Neural cell (in vitro differentiated cells): ENCODE measurements around the gene MAST4. TPM values are rescaled to one million over a fixed set of nuclear protein-coding genes. Genes with fewer than 3 reads are reported as not detected.

ENCODE experiments used
- H2AFZ ChIP-seq: fragments of 200-600, 300-800 bp; sonication (generic), shearing (Covaris generic); 2 replicates; pipeline ENCODE4 v1.6.0; 2014; ENCODE audit warnings: low read depth, mild to moderate bottlenecking, antibody characterized with exemption, low read length, moderate library complexity
- H3F3A ChIP-seq: fragments of 200-600 bp; shearing (Covaris generic); 2 replicates; pipeline ENCODE4 v1.6.1; 2016; ENCODE audit warnings: mild to moderate bottlenecking, moderate library complexity, mixed read lengths, antibody characterized with exemption, low read length; ENCODE audit not compliant: insufficient read depth, poor library complexity, severe bottlenecking
- H3K27ac ChIP-seq: fragments of 200-600, 300-800 bp; sonication (generic), shearing (Covaris generic); 2 replicates; pipeline ENCODE4 v1.5.1; 2014; ENCODE audit warnings: mild to moderate bottlenecking, low read length, moderate library complexity
- H3K27me3 ChIP-seq: fragments of 300-800, 200-600 bp; sonication (generic), shearing (Covaris generic); 2 replicates; pipeline ENCODE4 v1.6.0; 2014; ENCODE audit warnings: mild to moderate bottlenecking, low read depth, low read length, moderate library complexity; ENCODE audit not compliant: insufficient read depth
- H3K36me3 ChIP-seq: fragments of 300-800, 200-600 bp; sonication (generic), shearing (Covaris generic); 2 replicates; pipeline ENCODE4 v1.5.1; 2014; ENCODE audit warnings: mild to moderate bottlenecking, antibody characterized with exemption, low read length, moderate library complexity; ENCODE audit not compliant: insufficient read depth
- H3K4me2 ChIP-seq: fragments of 300-800, 200-600 bp; sonication (generic), shearing (Covaris generic); 2 replicates; pipeline ENCODE4 v1.6.0; 2014; ENCODE audit warnings: mild to moderate bottlenecking, low read length
- H3K4me3 ChIP-seq: fragments of 300-800, 200-600 bp; sonication (generic), shearing (Covaris generic); 2 replicates; pipeline ENCODE4 v1.5.1; 2014; ENCODE audit warnings: mild to moderate bottlenecking, low read length, moderate library complexity
- H3K79me2 ChIP-seq: fragments of 200-600 bp; shearing (Covaris generic); replicated peaks from 2 replicates; pipeline ENCODE4 v1.6.0; 2014; ENCODE audit warnings: mild to moderate bottlenecking, low read length, moderate library complexity; ENCODE audit not compliant: insufficient read depth
- H3K9ac ChIP-seq: fragments of 300-800, 200-600 bp; sonication (generic), shearing (Covaris generic); 2 replicates; pipeline ENCODE4 v1.6.1; 2016; ENCODE audit warnings: mild to moderate bottlenecking, low read length, mixed read lengths
- H3K9me2 ChIP-seq: fragments of 200-600 bp; shearing (Covaris generic); 2 replicates; pipeline ENCODE4 v1.6.1; 2016; ENCODE audit warnings: mild to moderate bottlenecking, low read length, mixed read lengths; ENCODE audit not compliant: insufficient read depth
- H3K9me3 ChIP-seq: fragments of 200-600, 300-800 bp; sonication (generic), shearing (Covaris generic); 2 replicates; pipeline ENCODE4 v1.6.1; 2016; ENCODE audit warnings: mild to moderate bottlenecking, mixed run types, low read length, moderate library complexity, mixed read lengths
- H4K20me1 ChIP-seq: fragments of 200-600 bp; shearing (Covaris generic); 2 replicates; pipeline ENCODE4 v1.6.1; 2016; ENCODE audit warnings: mild to moderate bottlenecking, mixed run types; ENCODE audit not compliant: insufficient read depth
- EP300 ChIP-seq: fragments of 450-650 bp; conservative IDR thresholded peaks from 2 replicates; pipeline ENCODE4 v1.6.1; 2014; ENCODE audit warnings: antibody characterized with exemption, mild to moderate bottlenecking, moderate library complexity; ENCODE audit not compliant: poor library complexity, severe bottlenecking
- EZH2 ChIP-seq: fragments of 200-600, 300-800 bp; shearing (Covaris generic), sonication (generic); IDR thresholded peaks from 2 replicates; pipeline ENCODE4 v1.6.1; 2014; ENCODE audit warnings: antibody characterized with exemption, low read length, borderline replicate concordance, mild to moderate bottlenecking; ENCODE audit not compliant: insufficient read depth, poor library complexity, severe bottlenecking
- MXI1 ChIP-seq: fragments of 450-650 bp; conservative IDR thresholded peaks from 2 replicates; pipeline ENCODE4 v1.6.1; 2014; ENCODE audit warnings: antibody characterized with exemption, mild to moderate bottlenecking; ENCODE audit not compliant: poor library complexity, severe bottlenecking
- POLR2AphosphoS5 ChIP-seq: IDR thresholded peaks from 2 replicates; pipeline ENCODE4 v1.6.1; 2012
- RAD21 ChIP-seq: fragments of 450-650 bp; conservative IDR thresholded peaks from 2 replicates; pipeline ENCODE4 v1.6.1; 2014; ENCODE audit warnings: antibody characterized with exemption, mild to moderate bottlenecking, moderate library complexity
- REST ChIP-seq: IDR thresholded peaks from 2 replicates; pipeline ENCODE4 v1.6.1; 2012; ENCODE audit warnings: borderline replicate concordance
- TAF1 ChIP-seq: IDR thresholded peaks from 2 replicates; pipeline ENCODE4 v1.6.1; 2012; ENCODE audit warnings: low read depth
- polyA plus RNA-seq: library from polyadenylated mRNA; depleted of rRNA; stranded (reverse); fragments of >200 nt; gene quantifications from 2 replicates; pipeline ENCODE4 v1.2.3, GENCODE V29; 2014

MAST4 gene
- polyA plus RNA-seq, 1 donor from 2014 or later: 2.3 TPM

DNA sequence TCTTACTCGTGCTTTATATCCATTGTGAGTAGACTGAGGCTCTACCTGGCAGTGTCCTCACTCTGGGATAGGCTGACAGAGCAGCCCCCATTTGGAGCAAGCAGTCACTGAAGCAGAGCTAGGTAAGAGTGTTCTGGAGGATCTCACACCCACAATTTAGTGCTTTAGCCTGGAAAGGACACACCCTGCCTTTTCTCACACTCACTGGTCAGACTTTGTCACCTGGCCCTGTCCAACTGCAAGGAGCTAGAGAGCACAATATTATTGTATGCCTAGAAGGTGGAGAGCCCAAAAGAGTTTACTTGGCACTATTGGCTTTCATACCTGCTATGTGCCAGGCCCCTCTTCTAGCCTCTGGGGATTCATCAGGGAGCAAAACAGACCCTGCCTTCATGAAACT is 141.9 kb downstream of the MAST4 start:
- Histone ChIP-seq H3K9me2 (no peaks in the 10 kb centered on the region), H4K20me1 (no peaks in the 10 kb centered on the region), H3K9me3 (no peaks in the 10 kb centered on the region), H3F3A (no peaks in the 10 kb centered on the region), H3K9ac (no peak overlapping the region), H3K79me2 (no peaks in the 10 kb centered on the region), H3K4me3 (no peak overlapping the region), H3K36me3 (no peaks in the 10 kb centered on the region), H3K27me3 (no peaks in the 10 kb centered on the region), H3K4me2 (no peak overlapping the region), H2AFZ (no peak overlapping the region), H3K27ac (no peak overlapping the region)
- TF ChIP-seq MXI1 (no peak), TAF1 (no peak)

- H3K4me3 ChIP-seq: no peak overlapping the region
- H3K9me3 ChIP-seq: no peaks in the 10 kb centered on the region
- H3K4me2 ChIP-seq: no peak overlapping the region
- no peaks in the 10 kb centered on the region for H3K9me2 ChIP-seq
- no peaks in the 10 kb centered on the region for H3K79me2 ChIP-seq
- H3K9ac ChIP-seq: no peak overlapping the region
- H2AFZ ChIP-seq: no peak overlapping the region
- H3K27me3 ChIP-seq: no peaks in the 10 kb centered on the region
- no peaks in the 10 kb centered on the region for H4K20me1 ChIP-seq
- no peak overlapping the region for H3K27ac ChIP-seq
- H3K36me3 ChIP-seq: no peaks in the 10 kb centered on the region
- no peaks in the 10 kb centered on the region for H3F3A ChIP-seq
- TF ChIP-seq RAD21: no peak
- TF ChIP-seq POLR2AphosphoS5: no peak
- no peak for TF ChIP-seq EZH2
- no peak for TF ChIP-seq EP300
- no peak for TF ChIP-seq TAF1
- TF ChIP-seq REST: no peak
Measured at GRCh38 chr5:66739021-66739420, 142.8 kb downstream of the MAST4 start.

DNA sequence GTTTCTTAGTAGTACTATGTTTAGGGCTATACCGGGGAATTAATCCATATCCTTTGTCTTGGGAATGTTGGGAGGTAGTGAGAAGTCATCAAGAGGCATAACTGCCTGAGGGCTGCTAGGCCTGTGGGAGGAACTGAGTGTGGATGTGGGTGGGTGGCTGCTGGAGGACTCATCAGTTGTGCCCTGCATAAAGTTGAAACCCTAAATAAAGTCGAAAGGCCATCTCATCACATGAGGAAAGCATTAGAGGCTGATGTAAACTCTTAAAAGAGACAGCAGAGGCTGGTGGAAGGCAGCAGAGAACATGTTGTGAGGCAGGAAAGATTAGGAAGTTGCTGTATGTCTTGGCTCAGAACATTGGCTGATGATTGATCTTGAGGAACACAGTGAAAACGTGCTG is 143.8 kb downstream of the MAST4 start:
- H3K9me2 ChIP-seq: no peaks in the 10 kb centered on the region
- no peak overlapping the region for H3K27ac ChIP-seq
- H3K36me3 ChIP-seq: no peaks in the 10 kb centered on the region
- H3F3A ChIP-seq: no peaks in the 10 kb centered on the region
- no peak overlapping the region for H3K4me3 ChIP-seq
- TF ChIP-seq REST: no peak
- no peaks in the 10 kb centered on the region for H3K27me3 ChIP-seq
- H3K4me2 ChIP-seq: no peak overlapping the region
- H3K9me3 ChIP-seq: no peaks in the 10 kb centered on the region
- no peak overlapping the region for H2AFZ ChIP-seq
- H3K9ac ChIP-seq: no peak overlapping the region
- no peaks in the 10 kb centered on the region for H3K79me2 ChIP-seq
- H4K20me1 ChIP-seq: no peaks in the 10 kb centered on the region
